GM12873 (cell line): ENCODE data around the gene TMEM11.

Experiments used
- TF ChIP-seq, protein P1 (sequence below): IDR thresholded peaks from 2 replicates; pipeline ENCODE4 v1.5.1; 2012; ENCODE audit warnings: low read depth, mild to moderate bottlenecking, moderate library complexity, low read length, control low read depth; ENCODE audit not compliant: insufficient read depth; ENCODE audit errors: missing control alignments

TMEM11 gene

GRCh38 chr17:21196126-21196525 is 17.8 kb downstream of the TMEM11 start:
- TF ChIP-seq, protein P1, sequence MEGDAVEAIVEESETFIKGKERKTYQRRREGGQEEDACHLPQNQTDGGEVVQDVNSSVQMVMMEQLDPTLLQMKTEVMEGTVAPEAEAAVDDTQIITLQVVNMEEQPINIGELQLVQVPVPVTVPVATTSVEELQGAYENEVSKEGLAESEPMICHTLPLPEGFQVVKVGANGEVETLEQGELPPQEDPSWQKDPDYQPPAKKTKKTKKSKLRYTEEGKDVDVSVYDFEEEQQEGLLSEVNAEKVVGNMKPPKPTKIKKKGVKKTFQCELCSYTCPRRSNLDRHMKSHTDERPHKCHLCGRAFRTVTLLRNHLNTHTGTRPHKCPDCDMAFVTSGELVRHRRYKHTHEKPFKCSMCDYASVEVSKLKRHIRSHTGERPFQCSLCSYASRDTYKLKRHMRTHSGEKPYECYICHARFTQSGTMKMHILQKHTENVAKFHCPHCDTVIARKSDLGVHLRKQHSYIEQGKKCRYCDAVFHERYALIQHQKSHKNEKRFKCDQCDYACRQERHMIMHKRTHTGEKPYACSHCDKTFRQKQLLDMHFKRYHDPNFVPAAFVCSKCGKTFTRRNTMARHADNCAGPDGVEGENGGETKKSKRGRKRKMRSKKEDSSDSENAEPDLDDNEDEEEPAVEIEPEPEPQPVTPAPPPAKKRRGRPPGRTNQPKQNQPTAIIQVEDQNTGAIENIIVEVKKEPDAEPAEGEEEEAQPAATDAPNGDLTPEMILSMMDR: no peak

- TF ChIP-seq, protein P1: no peak
Observed at GRCh38 chr17:21194703-21195102, 19.3 kb downstream of the TMEM11 start.

GRCh38 chr17:21194226-21194625 is 19.7 kb downstream of the TMEM11 start:
- TF ChIP-seq, protein P1: no peak

DNA sequence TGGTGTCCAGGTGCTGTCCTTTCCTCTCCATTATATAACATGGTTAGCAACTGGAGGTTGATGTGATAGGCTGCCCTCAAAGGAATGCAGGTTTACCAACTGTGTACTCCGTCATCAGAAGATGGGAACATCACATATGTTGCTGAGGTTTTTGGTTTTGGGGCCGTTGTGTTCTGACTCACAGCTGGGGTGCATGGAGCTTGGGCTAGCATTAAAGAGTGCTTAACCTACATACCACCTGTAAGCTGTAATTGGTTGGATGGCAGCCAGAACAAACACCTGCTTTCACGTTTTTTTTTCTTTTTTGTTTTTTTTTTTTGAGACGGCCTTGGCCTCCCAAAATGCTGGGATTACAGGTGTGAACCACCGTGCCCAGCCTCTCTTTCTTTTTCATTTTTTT is 20.9 kb downstream of the TMEM11 start:
- TF ChIP-seq, protein P1: no peak

DNA sequence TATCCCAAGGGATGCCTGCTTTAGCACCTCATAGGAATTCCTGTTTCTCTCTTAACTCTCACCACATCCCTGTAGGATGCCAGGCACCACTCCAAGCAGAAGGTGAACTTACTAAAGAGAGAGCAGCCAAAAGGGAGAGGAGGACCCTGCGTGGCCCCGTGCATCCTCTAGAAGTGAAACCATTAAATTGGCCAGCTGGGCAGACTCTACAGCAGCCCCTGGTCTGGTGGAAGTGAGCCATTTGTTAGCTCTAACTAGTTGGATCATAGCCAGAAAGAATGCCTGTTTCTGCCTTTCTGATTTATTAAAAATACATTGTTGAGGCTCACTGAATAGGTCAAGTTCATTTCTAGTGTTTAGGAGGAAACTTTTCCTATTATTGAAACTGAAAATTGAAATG is 22.3 kb downstream of the TMEM11 start:
- TF ChIP-seq, protein P1: no peak

DNA sequence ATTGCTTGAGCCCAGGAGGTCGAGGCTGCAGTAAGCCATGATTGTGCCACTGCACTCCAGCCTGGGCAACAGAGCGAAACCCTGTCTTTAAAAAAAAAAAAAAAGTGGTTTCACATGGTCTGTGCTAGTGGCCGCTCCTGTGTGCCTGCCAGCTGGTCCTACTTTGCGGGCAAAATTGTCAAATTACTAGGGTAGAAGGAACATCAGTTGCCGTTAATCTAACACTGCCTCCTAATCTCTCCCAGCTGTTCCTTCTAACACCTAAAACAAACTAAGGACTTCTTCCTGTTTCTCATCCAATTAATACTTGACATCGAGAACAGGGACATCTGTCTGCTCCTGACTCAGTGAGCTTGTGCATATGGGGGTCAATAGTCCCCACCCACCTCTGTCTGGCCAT is 23.9 kb downstream of the TMEM11 start:
- TF ChIP-seq, protein P1: no peak

GRCh38 chr17:21189361-21189760 is 24.6 kb downstream of the TMEM11 start:
- TF ChIP-seq, protein P1: no peak

DNA sequence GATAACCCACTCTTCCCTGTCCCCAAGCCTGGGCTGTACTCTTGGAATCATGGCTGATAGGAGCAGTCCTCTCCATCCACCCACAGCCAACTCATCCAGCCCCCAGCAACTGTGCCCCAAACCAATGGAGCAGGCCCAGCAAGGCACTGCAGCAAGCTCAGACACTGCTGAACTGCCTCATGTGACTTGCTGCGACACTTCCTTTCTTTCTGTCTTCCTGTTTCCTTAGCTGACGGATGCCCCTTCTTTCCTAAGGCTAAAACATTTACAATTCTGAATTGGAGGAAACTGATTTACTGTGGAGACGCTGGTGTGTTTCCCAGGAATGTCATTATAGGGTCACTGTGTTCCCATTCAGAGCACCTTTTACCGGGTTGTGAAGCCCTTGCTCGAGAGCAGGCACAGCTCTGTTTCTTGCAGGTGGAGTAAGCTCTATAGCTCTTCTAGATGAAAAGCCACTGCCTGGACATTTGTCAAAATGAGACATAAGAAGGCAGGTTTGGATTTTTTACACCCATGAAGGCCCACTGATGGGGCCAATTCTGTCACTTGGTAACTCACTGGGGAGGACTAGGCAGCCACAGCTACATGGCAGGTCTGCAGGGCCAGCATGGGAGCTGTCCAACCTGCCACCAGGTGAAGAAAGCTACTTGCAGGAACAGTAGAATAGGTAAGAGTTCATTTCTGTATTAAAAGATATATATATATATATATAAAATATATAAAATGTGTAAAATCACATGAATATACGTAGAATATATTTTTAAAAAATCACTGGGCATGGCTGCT is 27.4 kb downstream of the TMEM11 start:
- TF ChIP-seq, protein P1: no peak
